ENCODE results near the gene PDE9A.
"Not testable (repeated sequence)": the region's sequence is repeated elsewhere in the genome, so short reads cannot be mapped to it uniquely, and the experiment has no call there.

PDE9A gene

DNA sequence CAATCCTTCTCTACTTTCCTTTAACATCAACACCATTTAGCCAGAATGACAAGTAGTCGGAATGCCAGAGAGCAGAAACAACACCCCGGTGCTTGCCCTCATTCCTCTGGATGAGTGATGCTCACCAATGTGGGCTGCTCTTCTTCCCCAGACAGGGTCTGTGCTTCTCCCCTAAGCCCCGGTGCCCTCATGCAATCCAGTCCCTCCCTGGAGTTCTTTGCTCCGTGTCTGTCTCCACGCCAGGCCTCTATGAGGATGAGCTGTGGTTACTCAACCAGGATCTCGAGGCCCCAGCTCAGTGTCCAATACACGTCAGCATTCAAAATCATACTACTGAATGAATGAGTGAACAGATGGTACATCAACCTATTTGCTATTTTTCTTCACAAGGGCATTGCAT, 29.7 kb upstream of the PDE9A start:
- no peak overlapping the region for H3K4me3 ChIP-seq
- no peak overlapping the region for H3K27ac ChIP-seq

- Histone ChIP-seq H3K27ac (no peak overlapping the region), H3K4me3 (no peak overlapping the region)
These were observed 29.2 kb upstream of the PDE9A start for GRCh38 chr21:42624095-42624790.

GRCh38 chr21:42624936-42625335, 28.5 kb upstream of the PDE9A start:
- no peak overlapping the region for H3K27ac ChIP-seq
- H3K4me3 ChIP-seq, result no peak overlapping the region

DNA sequence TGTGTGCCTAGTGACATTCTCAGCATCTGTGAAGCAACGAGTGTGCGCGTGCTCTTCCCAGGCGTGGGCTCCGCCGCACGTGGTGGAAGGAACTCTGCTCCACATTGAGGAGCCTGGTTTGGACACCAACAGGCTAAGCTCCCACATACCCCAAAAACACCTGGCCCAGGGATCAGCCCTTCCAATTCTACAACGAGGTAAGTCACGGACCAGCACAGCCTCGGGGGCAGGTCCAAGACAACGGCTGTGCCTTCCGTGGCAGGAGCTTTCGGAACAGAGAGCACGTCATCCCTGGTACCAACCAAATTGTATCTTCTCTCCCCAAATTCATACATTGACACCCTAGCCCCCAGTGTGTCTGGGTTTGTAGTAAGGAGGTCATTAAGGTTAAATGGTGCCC, 27.2 kb upstream of the PDE9A start:
- no peak overlapping the region for H3K4me3 ChIP-seq
- H3K27ac ChIP-seq, result no peak overlapping the region

GRCh38 chr21:42627527-42628289, 25.7 kb upstream of the PDE9A start:
- no peak overlapping the region for H3K27ac ChIP-seq
- H3K4me3 ChIP-seq, result no peak overlapping the region

DNA sequence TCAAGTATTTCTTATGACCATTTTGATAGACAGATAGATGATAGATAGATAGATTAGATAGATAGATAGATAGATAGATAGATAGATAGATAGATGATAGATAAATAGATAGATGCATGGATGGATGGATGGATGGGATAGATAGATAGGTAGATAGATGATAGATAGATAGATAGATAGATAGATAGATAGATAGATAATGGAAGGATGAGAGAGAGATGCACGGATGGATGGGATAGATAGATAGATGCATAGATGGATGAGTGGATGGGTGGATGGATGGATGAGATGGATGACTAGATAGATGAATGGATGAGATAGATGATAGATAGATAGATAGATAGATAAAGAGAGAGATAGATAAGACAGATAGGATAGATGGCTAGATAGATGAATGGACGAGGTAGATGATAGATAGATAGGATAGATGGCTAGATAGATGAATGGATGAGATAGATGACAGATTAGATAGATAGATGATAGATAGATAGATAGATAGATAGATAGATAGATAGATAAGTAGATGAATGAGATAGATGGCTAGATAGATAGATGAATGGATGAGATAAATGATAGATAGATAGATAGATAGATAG, 24.9 kb upstream of the PDE9A start:
- not testable (repeated sequence) for H3K27ac ChIP-seq, H3K4me3 ChIP-seq

DNA sequence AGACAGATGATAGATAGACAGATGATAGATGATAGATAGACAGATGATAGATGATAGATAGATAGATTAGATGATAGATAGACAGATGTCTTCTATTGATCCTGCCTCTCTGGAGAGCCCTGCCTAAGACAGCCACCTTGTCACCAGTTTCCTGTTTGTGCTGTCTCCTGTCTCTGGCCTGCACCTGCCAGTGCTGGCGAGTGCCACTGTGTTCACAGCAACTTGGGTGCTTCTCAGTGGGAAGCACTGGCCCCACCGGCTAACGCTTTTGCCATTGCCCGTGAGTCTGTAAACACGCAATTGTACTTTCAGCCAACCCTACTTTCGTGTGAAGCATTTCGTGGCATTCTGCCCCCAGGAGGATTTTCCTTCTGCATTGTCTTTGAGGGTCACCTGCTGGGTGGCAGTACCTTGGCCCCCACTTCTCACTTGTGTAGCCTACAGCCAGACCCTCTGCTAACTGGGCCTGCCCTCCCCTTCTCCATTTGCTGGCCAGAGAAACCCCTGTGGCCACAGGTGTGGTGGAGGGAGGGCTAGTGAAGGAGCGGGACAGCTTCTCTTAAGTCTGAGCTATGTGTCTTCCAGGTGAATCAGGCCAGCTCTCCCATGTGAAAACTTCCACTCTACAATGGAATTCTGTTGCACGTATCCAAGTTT, 23.4 kb upstream of the PDE9A start:
- no peak overlapping the region for H3K27ac ChIP-seq
- no peak overlapping the region for H3K4me3 ChIP-seq

GRCh38 chr21:42630626-42631025, 22.8 kb upstream of the PDE9A start:
- Histone ChIP-seq H3K4me3 (no peak overlapping the region), H3K27ac (no peak overlapping the region)

- no peak overlapping the region for H3K4me3 ChIP-seq
These were observed 22.3 kb upstream of the PDE9A start for GRCh38 chr21:42631142-42631541.

GRCh38 chr21:42632336-42632751, 21.1 kb upstream of the PDE9A start:
- no peak overlapping the region for H3K27ac ChIP-seq

More at GRCh38 chr21:42631142-42631541, 22.3 kb upstream of the PDE9A start:
- H3K27ac ChIP-seq, result no peak overlapping the region

GRCh38 chr21:42632771-42633690, 20.4 kb upstream of the PDE9A start:
- no peak overlapping the region for H3K4me3 ChIP-seq
- H3K27ac ChIP-seq, result no peak overlapping the region

More at GRCh38 chr21:42632336-42632751, 21.1 kb upstream of the PDE9A start:
- H3K4me3 ChIP-seq, result no peak overlapping the region

- Histone ChIP-seq H3K4me3 (no peak overlapping the region), H3K27ac (no peak overlapping the region)
These were observed 19.6 kb upstream of the PDE9A start for GRCh38 chr21:42633858-42634257.

GRCh38 chr21:42635848-42636519, 17.4 kb upstream of the PDE9A start:
- Histone ChIP-seq H3K4me3 (no peak overlapping the region), H3K27ac (no peak overlapping the region)

DNA sequence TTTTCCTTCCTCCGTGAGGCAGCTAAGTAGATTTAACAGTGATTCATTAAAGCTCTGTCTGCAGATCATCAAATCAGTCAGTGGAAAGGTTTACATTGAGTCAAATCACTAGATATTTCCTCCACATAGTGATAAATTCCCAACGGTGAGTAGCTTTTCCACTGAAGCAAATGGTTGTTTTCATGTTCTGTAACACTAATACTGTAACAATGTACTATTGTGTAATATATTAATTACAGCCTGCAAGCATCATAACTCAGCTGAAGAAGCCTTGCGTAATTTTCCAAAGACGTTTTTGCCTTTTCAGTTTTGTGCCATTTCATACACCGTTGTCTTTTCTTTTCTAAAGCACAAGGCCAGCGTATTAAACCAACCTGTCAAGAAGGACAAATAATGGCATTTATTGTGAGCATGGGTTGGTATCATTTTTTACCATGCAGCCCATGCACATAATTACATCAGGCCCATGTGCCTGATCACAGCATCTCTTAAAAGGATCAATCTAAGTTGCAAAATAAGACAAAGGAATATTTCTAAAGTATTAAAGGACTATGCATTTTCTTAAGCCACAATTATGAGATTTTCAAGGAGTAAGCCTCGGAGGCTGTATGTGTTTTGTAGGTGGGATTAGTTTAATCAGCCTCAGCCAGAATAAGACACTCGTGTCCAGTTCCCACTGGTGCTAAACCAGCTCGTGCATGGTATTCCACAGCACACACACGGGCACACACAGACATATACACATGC, 16.7 kb upstream of the PDE9A start:
- no peak overlapping the region for H3K27ac ChIP-seq
- H3K4me3 ChIP-seq, result no peak overlapping the region

GRCh38 chr21:42637267-42638041, 16.0 kb upstream of the PDE9A start:
- Histone ChIP-seq H3K4me3 (no peak overlapping the region), H3K27ac (no peak overlapping the region)

- Histone ChIP-seq H3K4me3 (no peak overlapping the region), H3K27ac (no peak overlapping the region)
These were observed 15.1 kb upstream of the PDE9A start for GRCh38 chr21:42638266-42638863.

DNA sequence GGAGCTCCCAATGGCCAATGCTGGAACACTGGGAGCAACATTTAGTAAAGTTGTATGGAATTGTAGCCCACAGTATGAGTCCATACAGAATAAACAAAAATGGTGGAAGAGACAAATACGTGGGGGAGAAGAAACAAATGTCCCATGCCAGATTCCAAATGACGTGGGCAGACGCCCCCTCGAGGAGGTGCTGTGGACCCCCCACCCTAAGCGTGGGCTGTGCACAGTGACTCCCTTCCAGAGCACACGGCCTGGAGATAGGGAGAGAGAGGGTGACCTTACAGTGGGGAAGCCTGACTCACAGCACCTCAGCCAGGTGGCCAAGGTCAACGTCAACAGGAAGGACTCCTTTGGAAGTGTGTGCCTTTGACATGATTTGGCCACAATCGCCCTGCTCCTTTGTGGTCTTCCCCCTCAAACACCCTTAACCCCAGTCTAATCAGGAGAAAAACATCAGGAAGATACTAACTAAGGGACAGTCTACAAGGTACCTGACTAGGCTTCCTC, 13.7 kb upstream of the PDE9A start:
- Histone ChIP-seq H3K27ac (no peak overlapping the region), H3K4me3 (no peak overlapping the region)
